Measurements from ENCODE around the gene PLK4.

DNA sequence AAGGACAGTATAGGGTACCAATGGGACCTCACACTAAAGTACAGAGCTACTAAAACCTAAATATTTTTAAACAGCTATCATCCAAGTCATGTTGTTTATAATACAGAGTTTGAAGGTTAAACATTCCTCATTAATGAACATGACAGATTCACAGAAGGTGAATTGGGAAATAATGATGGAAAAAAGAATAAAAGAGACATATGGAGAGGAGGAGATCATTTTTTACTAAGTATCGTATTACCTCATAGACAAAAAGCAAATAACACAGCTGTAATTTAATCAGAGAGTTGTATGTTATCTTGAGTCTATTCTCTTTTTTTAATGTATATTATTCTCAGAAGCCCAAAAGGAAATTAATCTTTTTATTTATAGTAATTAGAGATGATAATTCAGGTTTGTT is 7.9 kb downstream of the PLK4 start:
- TF ChIP-seq SMC3 (IDR thresholded peaks at IDR 0.05) (no peak), MYC (IDR thresholded peaks at IDR 0.05; ENCODE audit: borderline replicate concordance, low read length) (no peak), HEYL (CRISPR knock-in tag; IDR thresholded peaks at IDR 0.05) (no peak), MAZ (IDR thresholded peaks at IDR 0.05; ENCODE audit: borderline replicate concordance, low read depth, low read length) (no peak)
- TF ChIP-seq, protein P1, sequence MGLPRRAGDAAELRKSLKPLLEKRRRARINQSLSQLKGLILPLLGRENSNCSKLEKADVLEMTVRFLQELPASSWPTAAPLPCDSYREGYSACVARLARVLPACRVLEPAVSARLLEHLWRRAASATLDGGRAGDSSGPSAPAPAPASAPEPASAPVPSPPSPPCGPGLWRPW (IDR thresholded peaks at IDR 0.05): no peak
- TF ChIP-seq, protein P2, sequence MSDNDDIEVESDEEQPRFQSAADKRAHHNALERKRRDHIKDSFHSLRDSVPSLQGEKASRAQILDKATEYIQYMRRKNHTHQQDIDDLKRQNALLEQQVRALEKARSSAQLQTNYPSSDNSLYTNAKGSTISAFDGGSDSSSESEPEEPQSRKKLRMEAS (IDR thresholded peaks at IDR 0.05): no peak
- TF ChIP-seq, protein P3, sequence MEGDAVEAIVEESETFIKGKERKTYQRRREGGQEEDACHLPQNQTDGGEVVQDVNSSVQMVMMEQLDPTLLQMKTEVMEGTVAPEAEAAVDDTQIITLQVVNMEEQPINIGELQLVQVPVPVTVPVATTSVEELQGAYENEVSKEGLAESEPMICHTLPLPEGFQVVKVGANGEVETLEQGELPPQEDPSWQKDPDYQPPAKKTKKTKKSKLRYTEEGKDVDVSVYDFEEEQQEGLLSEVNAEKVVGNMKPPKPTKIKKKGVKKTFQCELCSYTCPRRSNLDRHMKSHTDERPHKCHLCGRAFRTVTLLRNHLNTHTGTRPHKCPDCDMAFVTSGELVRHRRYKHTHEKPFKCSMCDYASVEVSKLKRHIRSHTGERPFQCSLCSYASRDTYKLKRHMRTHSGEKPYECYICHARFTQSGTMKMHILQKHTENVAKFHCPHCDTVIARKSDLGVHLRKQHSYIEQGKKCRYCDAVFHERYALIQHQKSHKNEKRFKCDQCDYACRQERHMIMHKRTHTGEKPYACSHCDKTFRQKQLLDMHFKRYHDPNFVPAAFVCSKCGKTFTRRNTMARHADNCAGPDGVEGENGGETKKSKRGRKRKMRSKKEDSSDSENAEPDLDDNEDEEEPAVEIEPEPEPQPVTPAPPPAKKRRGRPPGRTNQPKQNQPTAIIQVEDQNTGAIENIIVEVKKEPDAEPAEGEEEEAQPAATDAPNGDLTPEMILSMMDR (IDR thresholded peaks at IDR 0.05): no peak
- TF ChIP-seq, protein P4, sequence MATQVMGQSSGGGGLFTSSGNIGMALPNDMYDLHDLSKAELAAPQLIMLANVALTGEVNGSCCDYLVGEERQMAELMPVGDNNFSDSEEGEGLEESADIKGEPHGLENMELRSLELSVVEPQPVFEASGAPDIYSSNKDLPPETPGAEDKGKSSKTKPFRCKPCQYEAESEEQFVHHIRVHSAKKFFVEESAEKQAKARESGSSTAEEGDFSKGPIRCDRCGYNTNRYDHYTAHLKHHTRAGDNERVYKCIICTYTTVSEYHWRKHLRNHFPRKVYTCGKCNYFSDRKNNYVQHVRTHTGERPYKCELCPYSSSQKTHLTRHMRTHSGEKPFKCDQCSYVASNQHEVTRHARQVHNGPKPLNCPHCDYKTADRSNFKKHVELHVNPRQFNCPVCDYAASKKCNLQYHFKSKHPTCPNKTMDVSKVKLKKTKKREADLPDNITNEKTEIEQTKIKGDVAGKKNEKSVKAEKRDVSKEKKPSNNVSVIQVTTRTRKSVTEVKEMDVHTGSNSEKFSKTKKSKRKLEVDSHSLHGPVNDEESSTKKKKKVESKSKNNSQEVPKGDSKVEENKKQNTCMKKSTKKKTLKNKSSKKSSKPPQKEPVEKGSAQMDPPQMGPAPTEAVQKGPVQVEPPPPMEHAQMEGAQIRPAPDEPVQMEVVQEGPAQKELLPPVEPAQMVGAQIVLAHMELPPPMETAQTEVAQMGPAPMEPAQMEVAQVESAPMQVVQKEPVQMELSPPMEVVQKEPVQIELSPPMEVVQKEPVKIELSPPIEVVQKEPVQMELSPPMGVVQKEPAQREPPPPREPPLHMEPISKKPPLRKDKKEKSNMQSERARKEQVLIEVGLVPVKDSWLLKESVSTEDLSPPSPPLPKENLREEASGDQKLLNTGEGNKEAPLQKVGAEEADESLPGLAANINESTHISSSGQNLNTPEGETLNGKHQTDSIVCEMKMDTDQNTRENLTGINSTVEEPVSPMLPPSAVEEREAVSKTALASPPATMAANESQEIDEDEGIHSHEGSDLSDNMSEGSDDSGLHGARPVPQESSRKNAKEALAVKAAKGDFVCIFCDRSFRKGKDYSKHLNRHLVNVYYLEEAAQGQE (IDR thresholded peaks at IDR 0.05): no peak

All from A549 (cell line).